ENCODE measurements around the gene CYSTM1. TPM values are rescaled to one million over a fixed set of nuclear protein-coding genes. Genes with fewer than 3 reads are reported as not detected.

The CYSTM1 gene
- total and polyA plus RNA-seq, 7 donors: 23.8 to 597 (median 51.7) TPM

- Histone ChIP-seq H3K27ac (peak overlapping the region in 3 of 4 donors; percentile 8 to 67 (median 29)), H3K4me3 (no peak overlapping the region), H3K27me3 (no peaks in the 10 kb centered on the region), H3K36me3 (no peaks in the 10 kb centered on the region), H3K4me1 (peaks cover 0 to 36% (median 35%) of the 10 kb centered on the region in 4 donors), H3K9me3 (no peaks in the 10 kb centered on the region)
- 18 to 70% methylated on average over 9 of the region's 9 CpGs for WGBS, 2 donors
- TF ChIP-seq EP300 (IDR thresholded peaks at IDR 0.05) (no peak), CTCF (IDR thresholded peaks at IDR 0.05) (no peak)
- DNase-seq: no peak
- intact Hi-C loops (cut with DNase I): no loop called here
These were observed 44.3 kb downstream of the CYSTM1 start for GRCh38 chr5:140219068-140219991.

- no peak overlapping the region for H3K4me3 ChIP-seq
- DNase-seq: no peak
- intact Hi-C loops (cut with DNase I): no loop called here
- TF ChIP-seq CTCF (IDR thresholded peaks at IDR 0.05): no peak
- TF ChIP-seq EP300 (IDR thresholded peaks at IDR 0.05): no peak
- no peak for TF ChIP-seq POLR2A (IDR thresholded peaks at IDR 0.05)
- TF ChIP-seq POLR2AphosphoS5 (IDR thresholded peaks at IDR 0.05): no peak
- H3K27ac ChIP-seq: peak overlapping the region in 2 of 4 donors; percentile 8 to 67
- H3K36me3 ChIP-seq: no peaks in the 10 kb centered on the region
- 55 to 80% methylated on average over 3 of the region's 3 CpGs for WGBS, 2 donors
- peaks cover 0 to 36% (median 35%) of the 10 kb centered on the region in 4 donors for H3K4me1 ChIP-seq
- H3K27me3 ChIP-seq: no peaks in the 10 kb centered on the region
- H3K9me3 ChIP-seq: no peaks in the 10 kb centered on the region
These were observed 45.2 kb downstream of the CYSTM1 start for GRCh38 chr5:140220032-140220697.

GRCh38 chr5:140220698-140221064 is 45.7 kb downstream of the CYSTM1 start:
- intact Hi-C loops (cut with DNase I): no loop called here
- Histone ChIP-seq H3K4me1 (peaks cover 0 to 36% (median 35%) of the 10 kb centered on the region in 4 donors), H3K27ac (peak overlapping the region in 1 of 4 donors; percentile 67)

GRCh38 chr5:140221697-140222223 is 46.8 kb downstream of the CYSTM1 start:
- peaks cover 0 to 36% (median 35%) of the 10 kb centered on the region in 4 donors for H3K4me1 ChIP-seq
- intact Hi-C loops (cut with DNase I): no loop called here
- TF ChIP-seq CTCF (IDR thresholded peaks at IDR 0.05) (no peak), EP300 (IDR thresholded peaks at IDR 0.05) (no peak), POLR2A (IDR thresholded peaks at IDR 0.05) (no peak), POLR2AphosphoS5 (IDR thresholded peaks at IDR 0.05) (no peak)
- DNase-seq: no peak
- no peaks in the 10 kb centered on the region for H3K27me3 ChIP-seq
- H3K27ac ChIP-seq: peak overlapping the region in 3 of 4 donors; percentile 43 to 67 (median 50)
- no peak overlapping the region for H3K4me3 ChIP-seq
- no peaks in the 10 kb centered on the region for H3K36me3 ChIP-seq
- H3K9me3 ChIP-seq: no peaks in the 10 kb centered on the region
- WGBS, 2 donors: 86 to 91% methylated on average over 5 of the region's 5 CpGs

More at GRCh38 chr5:140220698-140221064, 45.7 kb downstream of the CYSTM1 start:
- no peaks in the 10 kb centered on the region for H3K36me3 ChIP-seq
- TF ChIP-seq POLR2A (IDR thresholded peaks at IDR 0.05) (no peak), EP300 (IDR thresholded peaks at IDR 0.05) (no peak), POLR2AphosphoS5 (IDR thresholded peaks at IDR 0.05) (no peak), CTCF (IDR thresholded peaks at IDR 0.05) (no peak)
- WGBS, 2 donors: 67 to 68% methylated on average over 1 of the region's 1 CpG
- DNase-seq: no peak
- H3K27me3 ChIP-seq: no peaks in the 10 kb centered on the region
- H3K9me3 ChIP-seq: no peaks in the 10 kb centered on the region
- H3K4me3 ChIP-seq: no peak overlapping the region

Measured in sigmoid colon (tissue), 7 donors.